Liver (tissue), 3 donors: Measurements from ENCODE around the gene ANKMY1.

Source experiments
- CTCF ChIP-seq: fragments of 150-350 bp; IDR thresholded peaks from 2 replicates; pipeline ENCODE4 v1.5.1; 2017; ENCODE audit warnings: improper control_type of control experiment, low read depth, low read length; ENCODE audit not compliant: missing input control
- TAF1 ChIP-seq: conservative IDR thresholded peaks from 2 replicates; pipeline ENCODE4 v1.6.1; 2016; ENCODE audit warnings: antibody characterized with exemption, mild to moderate bottlenecking
- YY1 ChIP-seq: IDR thresholded peaks from 2 replicates; pipeline ENCODE4 v1.6.1; 2016; ENCODE audit warnings: antibody characterized with exemption, mild to moderate bottlenecking
- ZBTB33 ChIP-seq: IDR thresholded peaks from 2 replicates; pipeline ENCODE4 v1.6.1; 2016; ENCODE audit warnings: antibody characterized with exemption
- donor health status: healthy.
- donor health status: healthy.

- TF ChIP-seq CTCF (no peak), YY1 (no peak), TAF1 (no peak), ZBTB33 (no peak)
These were observed 76.1 kb downstream of the ANKMY1 start for GRCh38 chr2:240481720-240482119.
